Type B pancreatic cell (in vitro differentiated cells): ENCODE data around the gene IPO4. TPM values are rescaled to one million over a fixed set of nuclear protein-coding genes. Genes with fewer than 3 reads are reported as not detected.

ENCODE experiments used
- DNase-seq: peaks from one replicate; pipeline ENCODE4 v3.0.0; 2021; ENCODE audit warnings: mixed read lengths; ENCODE audit not compliant: unreplicated experiment; ENCODE audit errors: extremely low spot score
- H3K27ac Mint-ChIP-seq: 2 replicates; pipeline ENCODE4 v1.8.0; 2021; ENCODE audit warnings: mild to moderate bottlenecking, mixed read lengths
- H3K27me3 Mint-ChIP-seq: 2 replicates; pipeline ENCODE4 v1.8.0; 2021; ENCODE audit warnings: mixed read lengths
- H3K36me3 Mint-ChIP-seq: 2 replicates; pipeline ENCODE4 v1.8.0; 2021; ENCODE audit warnings: mixed read lengths
- H3K4me1 Mint-ChIP-seq: one replicate; pipeline ENCODE4 v1.8.0; 2021; ENCODE audit warnings: mixed read lengths; ENCODE audit not compliant: unreplicated experiment
- H3K4me3 Mint-ChIP-seq: 2 replicates; pipeline ENCODE4 v1.8.0; 2021; ENCODE audit warnings: mild to moderate bottlenecking, mixed read lengths
- H3K9me3 Mint-ChIP-seq: 2 replicates; pipeline ENCODE4 v1.8.0; 2021; ENCODE audit warnings: mixed read lengths
- total RNA-seq: library from RNA; stranded (reverse); gene quantifications from 2 replicates; pipeline ENCODE4 v1.2.1, GENCODE V29; 2021; ENCODE audit warnings: low replicate concordance
- TF ChIP-seq, protein P1 (sequence below): fragments of 200-600 bp; sonication (generic); conservative IDR thresholded peaks from 2 replicates; pipeline ENCODE4 v1.5.0; 2021; ENCODE audit warnings: antibody characterized with exemption, mild to moderate bottlenecking

The IPO4 gene
- total RNA-seq, 1 donor from 2014 or later = 67.1 TPM

DNA sequence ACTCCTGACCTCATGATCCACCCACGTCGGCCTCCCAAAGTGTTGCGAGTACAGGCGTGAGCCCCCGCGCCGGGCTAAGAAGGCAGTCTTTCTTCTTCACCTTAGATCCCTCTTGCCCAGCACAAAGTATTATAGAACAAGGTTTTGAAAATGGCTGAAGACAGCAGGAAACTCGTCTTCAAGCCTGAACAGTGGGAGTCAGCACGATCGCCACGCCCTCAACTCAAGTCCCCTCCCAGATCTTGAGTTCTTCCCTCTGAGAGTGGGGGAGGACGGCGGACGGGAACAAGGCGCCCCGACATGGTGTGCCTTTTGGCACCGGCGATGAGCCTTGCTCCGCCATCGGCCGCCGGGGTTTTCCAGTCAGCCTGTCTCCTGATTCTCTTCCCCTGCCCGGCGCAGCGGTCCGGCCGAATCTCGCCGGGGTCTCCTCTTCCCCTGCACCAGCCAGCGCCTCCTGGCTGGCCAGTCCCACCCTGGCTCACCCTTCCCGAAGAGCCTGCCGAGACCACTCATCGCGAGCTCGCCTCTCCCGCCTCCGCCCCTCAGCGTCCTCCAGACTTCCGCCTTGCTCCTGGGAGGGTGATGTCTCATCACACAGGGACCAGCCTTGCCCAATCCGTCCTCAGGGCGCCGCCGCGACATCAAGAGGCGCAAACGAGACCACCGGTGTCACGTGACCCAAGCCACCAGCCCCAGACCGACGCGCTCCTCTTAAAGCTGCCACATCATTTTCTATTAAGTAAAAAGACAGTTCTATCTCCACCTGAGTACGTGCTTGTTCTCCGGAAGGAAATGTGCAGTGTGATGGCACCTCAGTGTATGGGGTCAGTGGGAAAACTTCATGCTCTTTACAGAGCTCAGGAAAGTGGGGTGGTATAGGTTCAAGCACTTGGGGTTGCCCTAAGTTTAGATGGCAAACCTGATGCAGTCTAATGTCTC is 24.6 kb upstream of the IPO4 start, which contains the start of gene CHMP4A:
Gene CHMP4A (minus strand): TSS at position 565 of the 942 bp plus-strand sequence. CDS start 49 bp downstream, at position 516.
- H3K27ac Mint-ChIP-seq = peak within 1 kb of the TSS; percentile 99
- H3K9me3 Mint-ChIP-seq = no peaks in the 10 kb centered on the region
- H3K4me1 Mint-ChIP-seq = peaks cover 27% of the 10 kb centered on the region
- H3K36me3 Mint-ChIP-seq = peaks cover 20% of the 10 kb centered on the region
- H3K4me3 Mint-ChIP-seq = peak within 1 kb of the TSS; percentile 97
- DNase-seq = peak; percentile 94
- TF ChIP-seq, protein P1, sequence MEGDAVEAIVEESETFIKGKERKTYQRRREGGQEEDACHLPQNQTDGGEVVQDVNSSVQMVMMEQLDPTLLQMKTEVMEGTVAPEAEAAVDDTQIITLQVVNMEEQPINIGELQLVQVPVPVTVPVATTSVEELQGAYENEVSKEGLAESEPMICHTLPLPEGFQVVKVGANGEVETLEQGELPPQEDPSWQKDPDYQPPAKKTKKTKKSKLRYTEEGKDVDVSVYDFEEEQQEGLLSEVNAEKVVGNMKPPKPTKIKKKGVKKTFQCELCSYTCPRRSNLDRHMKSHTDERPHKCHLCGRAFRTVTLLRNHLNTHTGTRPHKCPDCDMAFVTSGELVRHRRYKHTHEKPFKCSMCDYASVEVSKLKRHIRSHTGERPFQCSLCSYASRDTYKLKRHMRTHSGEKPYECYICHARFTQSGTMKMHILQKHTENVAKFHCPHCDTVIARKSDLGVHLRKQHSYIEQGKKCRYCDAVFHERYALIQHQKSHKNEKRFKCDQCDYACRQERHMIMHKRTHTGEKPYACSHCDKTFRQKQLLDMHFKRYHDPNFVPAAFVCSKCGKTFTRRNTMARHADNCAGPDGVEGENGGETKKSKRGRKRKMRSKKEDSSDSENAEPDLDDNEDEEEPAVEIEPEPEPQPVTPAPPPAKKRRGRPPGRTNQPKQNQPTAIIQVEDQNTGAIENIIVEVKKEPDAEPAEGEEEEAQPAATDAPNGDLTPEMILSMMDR = no peak
- H3K27me3 Mint-ChIP-seq = no peaks in the 10 kb centered on the region

GRCh38 chr14:24211311-24211710 is 22.7 kb upstream of the IPO4 start:
- Mint-ChIP-seq H3K9me3 (no peaks in the 10 kb centered on the region), H3K4me1 (peaks cover 26% of the 10 kb centered on the region), H3K4me3 (peak overlapping the region; percentile 97), H3K27me3 (no peaks in the 10 kb centered on the region), H3K27ac (no peak overlapping the region), H3K36me3 (peaks cover 30% of the 10 kb centered on the region)
- DNase-seq = no peak
- TF ChIP-seq, protein P1 = no peak

DNA sequence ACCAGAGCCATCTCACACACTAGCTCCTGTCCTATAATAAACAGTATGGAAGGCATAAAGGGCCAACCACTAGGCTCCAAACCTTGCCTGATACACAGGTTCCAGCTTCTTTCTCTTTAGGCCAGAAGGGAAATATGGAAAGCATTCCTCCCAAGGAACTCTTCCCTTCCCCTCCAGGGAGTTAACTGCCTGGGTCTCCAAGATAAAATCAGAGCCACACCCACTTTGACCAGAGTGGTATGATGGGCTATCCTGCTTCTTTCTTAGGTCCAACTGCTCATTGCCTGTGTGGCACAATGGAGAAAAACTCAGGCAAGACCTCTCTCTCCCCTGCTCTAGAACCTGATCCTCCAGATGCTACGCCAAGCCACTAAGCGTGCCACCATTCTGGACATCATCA is 19.0 kb upstream of the IPO4 start:
- Mint-ChIP-seq H3K4me1 (peaks cover 5% of the 10 kb centered on the region), H3K27ac (no peak overlapping the region), H3K9me3 (no peaks in the 10 kb centered on the region), H3K4me3 (no peak overlapping the region), H3K27me3 (no peaks in the 10 kb centered on the region), H3K36me3 (peaks cover 44% of the 10 kb centered on the region)
- DNase-seq = no peak
- TF ChIP-seq, protein P1 = no peak

GRCh38 chr14:24207104-24207551 is 18.5 kb upstream of the IPO4 start:
- H3K4me1 Mint-ChIP-seq = peaks cover 5% of the 10 kb centered on the region
- H3K9me3 Mint-ChIP-seq = no peaks in the 10 kb centered on the region
- H3K27ac Mint-ChIP-seq = no peak overlapping the region
- no peaks in the 10 kb centered on the region for H3K27me3 Mint-ChIP-seq
- no peak overlapping the region for H3K4me3 Mint-ChIP-seq
- DNase-seq = no peak
- H3K36me3 Mint-ChIP-seq = peaks cover 49% of the 10 kb centered on the region
- TF ChIP-seq, protein P1 = no peak

DNA sequence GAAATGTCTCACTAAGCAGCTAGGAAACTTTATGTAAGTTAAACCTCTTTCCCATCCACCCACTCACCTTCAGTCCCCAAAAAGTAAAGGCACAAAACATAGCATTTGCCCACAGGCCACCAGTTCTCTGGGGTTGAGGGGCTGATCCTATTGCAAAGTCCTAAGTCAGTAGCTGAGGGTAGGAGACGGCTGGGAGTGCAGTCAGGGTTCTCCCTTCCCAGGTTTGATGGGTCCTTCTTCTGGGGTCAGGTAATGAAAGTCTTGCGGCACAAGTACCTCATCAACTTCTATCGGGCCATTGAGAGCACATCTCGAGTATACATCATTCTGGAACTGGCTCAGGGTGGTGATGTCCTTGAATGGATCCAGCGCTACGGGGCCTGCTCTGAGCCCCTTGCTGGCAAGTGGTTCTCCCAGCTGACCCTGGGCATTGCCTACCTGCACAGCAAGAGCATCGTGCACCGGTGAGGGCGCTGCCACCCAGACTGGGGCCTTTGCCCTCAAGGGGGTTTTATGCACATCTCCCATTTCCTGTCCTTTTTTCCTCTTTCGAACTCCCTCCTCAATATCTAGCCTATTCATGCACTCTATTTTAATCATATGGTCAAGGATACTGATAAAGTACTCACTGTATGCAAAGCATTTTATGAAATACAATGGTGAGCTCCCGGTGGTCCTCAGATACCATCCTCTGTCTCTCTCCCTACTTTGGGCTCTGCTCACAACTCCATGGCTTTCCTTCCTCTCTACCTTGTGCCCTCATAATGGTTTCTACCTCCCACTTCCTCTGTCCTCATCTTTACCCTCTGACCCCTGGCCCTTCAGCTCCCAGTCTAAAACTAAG is 17.9 kb upstream of the IPO4 start:
- Mint-ChIP-seq H3K27ac (no peak overlapping the region), H3K36me3 (peaks cover 54% of the 10 kb centered on the region), H3K4me3 (no peak overlapping the region), H3K4me1 (peaks cover 2% of the 10 kb centered on the region), H3K9me3 (no peaks in the 10 kb centered on the region), H3K27me3 (no peaks in the 10 kb centered on the region)
- TF ChIP-seq, protein P1 = no peak
- DNase-seq = no peak
